ACC112 (cell line): ENCODE measurements around the gene MAPK14.

Source experiments
- H2AFZ ChIP-seq: fragments of 200-600 bp; sonication (generic); one replicate; pipeline ENCODE4 v1.6.0; 2017; ENCODE audit warnings: antibody characterized with exemption, low read length; ENCODE audit not compliant: unreplicated experiment
- H3K27ac ChIP-seq: fragments of 200-600 bp; sonication (generic); 2 replicates; pipeline ENCODE4 v1.5.1; 2014; ENCODE audit warnings: low read depth, mild to moderate bottlenecking, antibody characterized with exemption, low read length, moderate library complexity
- H3K27me3 ChIP-seq: fragments of 200-600 bp; sonication (generic); 2 replicates; pipeline ENCODE4 v1.6.1; 2014; ENCODE audit warnings: mild to moderate bottlenecking, antibody characterized with exemption, low read length, moderate library complexity, mixed read lengths; ENCODE audit not compliant: insufficient read depth
- H3K36me3 ChIP-seq: fragments of 200-600 bp; sonication (generic); 2 replicates; pipeline ENCODE4 v1.6.1; 2016; ENCODE audit warnings: mild to moderate bottlenecking, antibody characterized with exemption, low read length, moderate library complexity, mixed read lengths; ENCODE audit not compliant: insufficient read depth
- H3K4me1 ChIP-seq: fragments of 200-600 bp; sonication (generic); one replicate; pipeline ENCODE4 v1.6.1; 2016; ENCODE audit warnings: low read length, mixed read lengths; ENCODE audit not compliant: insufficient read depth, unreplicated experiment, control insufficient read depth
- H3K4me3 ChIP-seq: fragments of 200-600 bp; sonication (generic); 2 replicates; pipeline ENCODE4 v1.5.1; 2014; ENCODE audit warnings: mild to moderate bottlenecking, low read depth, low read length
- H3K79me2 ChIP-seq: fragments of 200-600 bp; sonication (generic); one replicate; pipeline ENCODE4 v1.6.0; 2016; ENCODE audit warnings: low read length; ENCODE audit not compliant: control insufficient read depth, unreplicated experiment, insufficient read depth

Gene MAPK14

GRCh38 chr6:36115412-36115811 is 87.8 kb downstream of the MAPK14 start:
- Histone ChIP-seq H3K4me1 (peaks cover 5% of the 10 kb centered on the region), H2AFZ (no peak overlapping the region), H3K79me2 (no peaks in the 10 kb centered on the region), H3K27ac (no peak overlapping the region), H3K27me3 (no peaks in the 10 kb centered on the region), H3K36me3 (peaks cover 2% of the 10 kb centered on the region; the same call in 1 of the 2 replicates), H3K4me3 (no peak overlapping the region)

- H3K4me3 ChIP-seq: no peak overlapping the region
- H3K79me2 ChIP-seq: no peaks in the 10 kb centered on the region
- peaks cover 13% of the 10 kb centered on the region for H3K4me1 ChIP-seq
- H2AFZ ChIP-seq: no peak overlapping the region
- no peaks in the 10 kb centered on the region for H3K36me3 ChIP-seq
- no peak overlapping the region for H3K27ac ChIP-seq
- H3K27me3 ChIP-seq: no peaks in the 10 kb centered on the region
These were observed 88.7 kb downstream of the MAPK14 start for GRCh38 chr6:36116066-36116864.

GRCh38 chr6:36116943-36117342 is 89.3 kb downstream of the MAPK14 start:
- no peak overlapping the region for H3K4me3 ChIP-seq
- H3K27ac ChIP-seq: no peak overlapping the region
- H2AFZ ChIP-seq: no peak overlapping the region
- H3K4me1 ChIP-seq: peaks cover 17% of the 10 kb centered on the region
- no peaks in the 10 kb centered on the region for H3K36me3 ChIP-seq
- no peaks in the 10 kb centered on the region for H3K79me2 ChIP-seq
- no peaks in the 10 kb centered on the region for H3K27me3 ChIP-seq

- no peaks in the 10 kb centered on the region for H3K79me2 ChIP-seq
- peaks cover 17% of the 10 kb centered on the region for H3K4me1 ChIP-seq
- H3K27me3 ChIP-seq: no peaks in the 10 kb centered on the region
- no peak overlapping the region for H3K27ac ChIP-seq
- no peak overlapping the region for H3K4me3 ChIP-seq
- no peaks in the 10 kb centered on the region for H3K36me3 ChIP-seq
- H2AFZ ChIP-seq: no peak overlapping the region
These were observed 90.3 kb downstream of the MAPK14 start for GRCh38 chr6:36117658-36118549.

GRCh38 chr6:36118550-36119107 is 91.0 kb downstream of the MAPK14 start:
- H3K27ac ChIP-seq: no peak overlapping the region
- no peak overlapping the region for H3K4me3 ChIP-seq
- no peaks in the 10 kb centered on the region for H3K79me2 ChIP-seq
- H2AFZ ChIP-seq: no peak overlapping the region
- no peaks in the 10 kb centered on the region for H3K36me3 ChIP-seq
- H3K4me1 ChIP-seq: peaks cover 22% of the 10 kb centered on the region
- H3K27me3 ChIP-seq: no peaks in the 10 kb centered on the region

DNA sequence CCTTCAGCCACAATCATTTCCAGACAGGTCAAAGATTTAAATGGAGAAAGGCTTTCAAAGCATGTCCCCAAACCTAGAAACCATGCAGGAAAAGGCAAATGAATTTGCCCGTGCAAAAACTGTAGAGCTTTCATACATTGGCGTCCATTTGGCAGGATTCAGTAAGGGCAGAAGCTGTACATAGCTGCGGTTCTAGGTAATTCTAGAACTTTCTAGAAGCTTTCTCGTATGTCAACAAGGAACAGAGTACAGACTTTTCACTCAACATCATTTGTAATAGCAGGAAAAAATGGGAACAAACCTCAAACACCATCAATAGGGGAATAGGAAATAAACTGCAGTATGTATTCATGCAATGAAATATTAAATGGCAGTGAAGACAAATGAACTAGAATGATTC is 91.6 kb downstream of the MAPK14 start:
- H3K4me1 ChIP-seq: peaks cover 24% of the 10 kb centered on the region
- H3K4me3 ChIP-seq: no peak overlapping the region
- no peaks in the 10 kb centered on the region for H3K27me3 ChIP-seq
- H2AFZ ChIP-seq: no peak overlapping the region
- no peaks in the 10 kb centered on the region for H3K36me3 ChIP-seq
- no peaks in the 10 kb centered on the region for H3K79me2 ChIP-seq
- no peak overlapping the region for H3K27ac ChIP-seq

DNA sequence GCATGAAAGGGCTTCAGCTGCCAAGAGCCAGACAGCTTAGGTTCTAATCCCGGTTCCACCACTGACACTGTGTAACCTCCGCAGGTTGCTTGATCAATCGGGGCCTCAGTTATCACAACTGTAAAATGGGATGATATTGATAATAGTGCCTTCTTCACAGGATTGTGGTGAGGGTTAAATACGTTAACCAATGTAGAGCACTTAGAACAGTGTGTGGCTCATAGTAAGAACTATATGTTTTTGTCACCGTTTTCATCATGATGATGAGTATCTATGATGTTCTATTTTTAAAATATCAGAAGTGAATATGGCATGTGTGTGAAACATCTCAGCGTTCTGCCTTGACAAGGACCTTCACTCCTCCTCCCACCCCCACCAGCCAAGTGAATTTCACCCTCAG is 92.4 kb downstream of the MAPK14 start:
- Histone ChIP-seq H3K4me1 (peaks cover 24% of the 10 kb centered on the region), H3K4me3 (no peak overlapping the region), H3K27me3 (no peaks in the 10 kb centered on the region), H3K36me3 (no peaks in the 10 kb centered on the region), H3K27ac (no peak overlapping the region), H3K79me2 (no peaks in the 10 kb centered on the region), H2AFZ (no peak overlapping the region)

DNA sequence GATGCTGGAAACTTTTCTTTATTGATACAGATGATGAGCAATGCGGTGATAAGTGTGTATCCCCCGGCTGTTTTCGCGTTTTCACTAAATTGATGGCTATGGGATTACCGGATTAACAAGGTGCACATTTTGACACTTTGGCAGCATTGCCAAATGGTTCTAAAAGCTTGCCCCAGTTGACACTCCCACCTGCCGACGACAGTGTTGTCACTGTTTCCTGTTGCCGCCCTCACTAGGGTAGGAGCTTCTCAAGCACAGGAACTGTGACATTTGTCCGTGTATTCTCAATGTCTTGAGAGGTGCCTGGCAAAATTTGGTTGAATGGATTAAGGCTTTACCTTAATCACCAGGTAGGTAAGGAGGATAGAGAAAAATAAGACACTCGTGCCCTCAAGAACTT is 92.9 kb downstream of the MAPK14 start:
- Histone ChIP-seq H3K27me3 (no peaks in the 10 kb centered on the region), H3K4me3 (no peak overlapping the region), H3K27ac (no peak overlapping the region), H2AFZ (no peak overlapping the region), H3K4me1 (peaks cover 24% of the 10 kb centered on the region), H3K79me2 (no peaks in the 10 kb centered on the region), H3K36me3 (no peaks in the 10 kb centered on the region)

GRCh38 chr6:36120979-36121786 is 93.6 kb downstream of the MAPK14 start:
- Histone ChIP-seq H3K4me1 (peaks cover 26% of the 10 kb centered on the region), H3K79me2 (no peaks in the 10 kb centered on the region), H2AFZ (no peak overlapping the region), H3K4me3 (no peak overlapping the region), H3K27me3 (no peaks in the 10 kb centered on the region), H3K36me3 (no peaks in the 10 kb centered on the region), H3K27ac (no peak overlapping the region)

DNA sequence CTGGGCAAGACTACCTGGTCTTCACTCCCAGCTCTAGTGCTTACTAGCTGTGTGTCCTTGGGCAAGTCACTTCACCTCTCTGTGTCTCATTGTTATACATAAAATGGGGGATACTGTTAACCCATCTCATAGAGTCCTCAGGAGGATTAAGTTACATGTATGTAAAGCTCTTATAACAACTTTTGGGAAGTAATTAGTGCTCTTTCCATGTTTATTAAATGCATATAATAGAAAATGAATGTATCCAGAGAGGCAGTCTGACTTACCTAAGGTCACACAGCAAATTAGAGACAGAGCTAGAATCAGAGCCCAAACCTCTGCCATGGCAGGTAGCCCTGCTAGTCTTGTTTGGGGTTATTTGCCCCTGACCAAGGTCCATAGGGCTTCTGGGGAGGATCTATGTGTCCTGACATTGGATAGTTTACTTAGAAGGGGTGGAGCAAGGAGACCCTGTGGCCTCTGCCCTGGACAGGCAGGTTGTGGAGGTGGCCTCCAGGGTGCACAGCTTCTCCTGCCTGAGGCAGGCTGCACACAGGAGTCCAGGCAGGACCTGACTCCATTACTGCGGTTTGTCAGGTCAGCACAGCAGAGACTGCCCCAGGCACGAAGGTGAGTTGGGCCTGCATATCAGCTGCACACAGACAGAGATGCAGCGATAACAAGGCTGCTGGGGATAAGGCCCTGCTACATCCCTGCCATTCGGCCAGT is 94.3 kb downstream of the MAPK14 start:
- Histone ChIP-seq H2AFZ (no peak overlapping the region), H3K27ac (no peak overlapping the region), H3K4me1 (peaks cover 34% of the 10 kb centered on the region), H3K36me3 (no peaks in the 10 kb centered on the region), H3K27me3 (no peaks in the 10 kb centered on the region), H3K4me3 (no peak overlapping the region), H3K79me2 (no peaks in the 10 kb centered on the region)
